Kasumi-1 (cell line): ENCODE measurements around the gene FAM124A.

Experiments used
- DNase-seq, 2 experiments: peaks; one replicate each; lab custom pipeline; 2025; lab: John Stamatoyannopoulos, UW

Gene FAM124A

DNA sequence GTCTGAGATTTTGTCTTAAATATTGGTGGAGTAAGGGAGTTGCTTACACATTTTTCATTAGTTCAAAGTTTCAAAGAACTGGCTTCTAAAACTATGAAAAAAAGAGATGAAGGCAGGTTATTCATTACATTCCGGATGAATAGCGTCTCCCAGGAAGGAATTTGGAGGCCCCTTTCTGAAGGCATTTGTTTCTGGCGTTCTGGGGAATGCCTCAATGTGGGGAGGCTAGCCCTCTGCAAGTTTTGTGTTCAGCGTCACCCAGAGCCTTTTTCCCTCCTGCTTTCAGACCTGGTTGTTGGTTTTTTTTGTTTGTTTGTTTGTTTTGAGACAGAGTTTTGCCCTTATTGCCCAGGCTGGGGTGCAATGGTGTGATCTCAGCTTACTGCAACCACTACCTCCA lies 21.0 kb downstream of the FAM124A start:
- DNase-seq, result no peak

DNA sequence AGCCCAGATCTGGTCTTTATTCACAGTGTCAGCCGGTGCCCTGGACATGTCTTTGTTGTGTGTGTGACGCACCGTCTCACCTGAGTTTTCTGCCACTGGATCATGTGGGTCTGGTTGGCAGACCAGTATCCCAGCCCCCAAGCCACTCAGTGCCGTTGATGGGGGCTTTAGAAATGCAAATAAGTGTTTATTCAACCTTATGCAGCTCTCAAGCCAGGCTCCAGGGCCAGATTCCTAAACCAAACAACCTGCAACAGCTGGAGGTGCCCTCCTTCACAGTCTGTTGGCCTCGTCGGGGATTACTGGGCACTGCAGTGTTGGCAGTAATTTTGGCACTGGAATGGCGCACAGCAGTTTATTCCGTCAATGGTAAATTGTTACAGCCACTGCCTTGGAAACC lies 21.6 kb downstream of the FAM124A start:
- DNase-seq, result no peak

- no peak for DNase-seq
These were observed 22.6 kb downstream of the FAM124A start for GRCh38 chr13:51244637-51245405.

DNA sequence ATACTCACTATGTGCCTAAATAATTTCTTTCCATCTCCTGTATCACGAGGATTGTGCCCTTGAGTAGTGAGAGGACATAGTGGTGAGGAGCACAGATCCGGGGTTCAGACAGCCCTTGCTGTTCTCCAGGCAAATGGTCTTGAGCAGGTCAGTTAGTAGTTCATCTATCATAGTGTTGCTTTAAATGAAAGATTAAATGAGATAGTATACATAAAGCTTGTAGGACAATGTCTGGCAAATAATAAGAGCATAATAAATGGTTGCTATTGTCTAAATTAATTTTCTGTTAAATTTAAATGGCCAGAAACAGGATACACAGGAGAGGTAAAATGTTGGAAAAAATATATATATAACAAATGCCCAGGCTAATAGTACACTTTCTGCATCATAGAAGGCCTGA lies 23.4 kb downstream of the FAM124A start:
- no peak for DNase-seq

GRCh38 chr13:51246025-51246417 lies 23.8 kb downstream of the FAM124A start:
- no peak for DNase-seq

GRCh38 chr13:51246418-51247277 lies 24.4 kb downstream of the FAM124A start:
- no peak for DNase-seq

DNA sequence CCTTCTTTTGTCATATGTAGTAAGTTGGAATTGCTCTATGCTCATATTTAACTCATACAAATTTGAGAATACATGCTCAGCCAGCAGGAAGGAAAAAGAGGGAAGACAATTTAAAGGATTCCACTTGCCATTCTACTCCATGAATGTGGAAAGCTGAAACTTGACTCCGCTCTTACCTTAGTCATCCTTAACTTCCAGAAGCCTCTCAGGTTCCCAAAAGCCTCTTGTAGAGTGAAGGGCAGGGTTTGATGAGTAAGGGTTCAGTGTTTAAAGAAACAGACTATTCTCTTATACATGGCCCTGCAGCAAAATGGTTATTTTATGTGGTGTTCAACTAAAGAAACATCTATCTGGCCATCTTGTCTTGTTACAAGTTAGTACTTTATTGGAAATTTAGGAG lies 27.1 kb downstream of the FAM124A start:
- no peak for DNase-seq

DNA sequence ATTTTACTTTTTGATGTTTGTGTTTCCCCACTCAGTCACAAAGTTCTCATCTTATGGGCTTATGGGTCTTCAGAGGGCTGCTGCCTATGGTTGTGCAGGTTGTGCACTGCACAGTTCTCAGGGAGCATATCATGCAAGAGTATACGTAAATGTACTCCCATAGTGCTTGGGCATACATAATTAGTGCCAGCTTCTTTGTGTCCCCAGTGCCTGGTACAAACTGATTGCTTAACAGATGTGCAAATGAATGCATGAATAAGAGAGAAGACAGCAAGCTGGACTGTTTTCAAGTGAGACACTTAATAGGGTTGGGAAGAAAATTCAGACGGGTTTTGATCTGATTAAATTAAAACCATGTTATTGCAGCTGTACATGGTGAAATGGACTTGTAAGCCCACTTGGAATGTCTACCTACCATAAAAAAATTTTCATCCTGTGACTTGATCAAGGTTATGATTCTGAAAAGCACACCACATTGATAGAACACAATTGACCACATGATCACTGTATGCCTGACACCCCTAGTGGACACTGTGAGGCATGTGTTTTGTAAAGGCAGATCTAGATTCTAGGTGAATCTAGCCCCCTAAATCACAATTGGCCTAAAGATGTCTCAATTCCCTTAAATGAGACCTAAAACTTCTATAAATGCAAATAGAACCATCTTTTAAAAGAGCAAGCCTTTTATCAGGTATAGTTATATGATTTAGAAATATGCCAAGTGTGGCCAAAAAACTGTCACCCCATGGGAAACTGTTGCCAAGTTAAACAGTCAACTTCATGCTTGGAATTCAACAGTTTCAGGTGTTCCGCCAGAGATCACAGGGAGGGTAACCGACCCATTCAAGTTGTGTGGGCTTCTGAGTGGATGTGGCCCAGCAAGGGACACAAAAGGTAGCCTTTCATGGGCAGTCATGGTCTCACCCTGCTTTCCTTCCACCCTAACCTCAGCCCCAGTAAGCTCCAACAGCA lies 27.9 kb downstream of the FAM124A start:
- DNase-seq, result peak in 1 of 2 experiments; percentile 19

GRCh38 chr13:51251480-51251879 lies 29.3 kb downstream of the FAM124A start:
- DNase-seq, result no peak

- DNase-seq, result peak in 1 of 2 experiments; percentile 9
These were observed 30.8 kb downstream of the FAM124A start for GRCh38 chr13:51252954-51253532.

GRCh38 chr13:51255556-51255955 lies 33.4 kb downstream of the FAM124A start:
- no peak for DNase-seq

DNA sequence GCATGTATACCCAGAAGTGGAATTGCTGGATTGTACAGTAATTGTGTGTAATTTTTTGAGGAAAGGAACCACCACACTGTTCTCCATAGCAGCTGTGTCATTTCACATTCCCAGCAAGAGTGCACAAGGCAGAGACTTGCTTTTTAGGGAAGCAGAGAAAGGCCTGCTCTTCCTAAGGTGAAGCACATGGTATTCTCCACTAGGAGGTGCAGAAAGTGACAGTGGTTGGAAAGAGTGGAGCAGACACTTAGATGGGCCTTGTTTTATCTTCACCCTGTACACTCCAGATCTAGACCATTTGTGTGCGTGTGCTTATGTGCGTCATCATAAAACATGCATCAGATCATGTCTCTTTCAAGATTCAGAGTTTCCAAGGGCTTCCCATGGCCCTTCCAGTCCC lies 35.0 kb downstream of the FAM124A start:
- DNase-seq, result peak in 1 of 2 experiments; percentile 8

DNA sequence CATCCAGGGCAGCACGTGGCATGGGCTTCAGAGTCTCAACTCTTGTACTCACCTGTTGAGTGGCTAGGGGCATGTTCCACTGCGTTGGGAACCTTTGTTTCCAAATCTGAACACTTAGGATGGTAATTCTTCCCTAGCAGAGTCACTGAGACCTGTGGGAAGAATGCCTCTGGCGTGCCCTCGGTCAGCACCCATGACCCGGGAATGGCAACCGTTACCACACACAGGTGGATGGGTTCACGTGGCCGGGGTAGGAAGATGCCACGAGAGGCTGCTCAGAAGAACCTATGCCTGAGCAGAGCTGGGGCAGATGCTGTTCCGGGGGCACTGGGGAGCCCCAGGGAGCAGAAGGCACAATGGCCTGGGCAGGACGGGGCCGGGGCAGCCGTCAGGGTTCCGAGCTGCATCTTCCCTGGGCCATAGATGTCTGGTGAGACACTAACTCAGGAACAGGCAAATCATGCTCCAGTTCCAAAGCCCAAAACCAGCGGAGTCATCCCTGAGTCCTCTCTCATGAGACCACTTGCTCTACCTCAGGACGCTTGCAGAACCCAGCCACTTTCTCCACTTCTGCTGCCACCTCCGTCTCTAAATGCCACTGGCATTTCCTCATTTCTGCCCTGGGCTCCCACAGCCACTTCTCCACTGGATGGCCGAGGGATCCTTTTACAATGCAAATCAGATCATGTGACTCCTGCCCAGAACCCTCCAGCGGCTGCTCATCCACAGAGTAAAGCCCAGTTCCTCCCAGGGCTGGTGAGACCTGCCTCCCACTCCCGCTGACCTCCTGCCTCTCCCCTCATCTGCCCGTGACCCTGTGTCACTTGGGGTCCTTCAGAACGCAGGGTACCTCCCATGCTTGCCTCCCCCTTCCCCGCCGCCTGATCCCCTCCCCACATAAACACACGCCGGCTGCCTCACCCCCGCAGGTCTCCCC lies 36.7 kb downstream of the FAM124A start:
- peak; percentile 24 to 30 for DNase-seq

DNA sequence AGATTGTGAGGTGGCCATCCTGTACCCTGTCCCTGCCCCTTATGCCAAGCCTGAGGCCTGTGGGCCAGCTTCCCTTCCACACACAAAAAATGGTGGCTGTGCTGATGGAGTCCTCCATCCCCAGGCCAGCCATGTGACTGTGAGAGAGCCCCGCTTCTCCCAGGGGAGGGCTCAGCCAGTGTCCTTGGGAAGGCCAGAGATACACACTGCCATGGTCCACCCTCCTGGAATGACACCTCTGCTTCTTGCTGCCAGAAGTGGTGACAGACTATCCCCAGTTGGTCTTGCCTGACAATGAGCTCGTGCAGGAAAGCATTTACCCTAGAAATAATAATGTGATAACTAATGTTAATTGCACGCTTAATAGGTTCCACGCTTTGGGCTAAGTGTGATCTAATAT lies 38.0 kb downstream of the FAM124A start:
- no peak for DNase-seq

DNA sequence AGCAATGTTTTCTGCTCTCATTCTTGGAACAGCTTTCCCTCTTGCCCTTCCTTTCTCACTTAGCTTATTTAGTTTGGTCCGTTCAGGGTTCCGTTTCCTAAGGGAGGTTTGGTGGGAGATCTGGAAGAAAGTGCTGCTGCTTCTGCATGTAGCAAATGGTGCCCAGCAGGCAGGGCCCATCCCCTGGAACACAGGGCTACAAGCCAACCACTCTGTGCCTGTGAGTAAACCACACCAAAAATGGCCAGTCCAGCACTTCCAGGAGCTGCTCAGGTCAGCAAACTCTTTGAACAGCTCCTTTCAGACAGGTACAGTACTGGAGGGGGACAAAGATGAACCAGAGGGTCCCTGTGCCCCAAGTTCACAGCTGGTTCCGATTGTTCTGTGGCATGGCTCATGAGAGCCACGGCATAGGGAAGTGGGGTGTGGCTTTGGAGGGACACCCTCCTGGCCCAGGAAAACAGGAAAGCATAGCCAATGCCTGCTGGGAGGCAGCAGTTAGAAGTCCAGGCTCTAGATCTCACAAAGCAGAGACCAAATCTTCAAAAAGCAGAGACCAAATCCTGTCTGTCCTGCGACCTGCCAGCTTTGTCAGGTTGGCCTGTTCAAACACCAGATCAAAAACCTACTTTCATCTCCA lies 39.5 kb downstream of the FAM124A start:
- no peak for DNase-seq

DNA sequence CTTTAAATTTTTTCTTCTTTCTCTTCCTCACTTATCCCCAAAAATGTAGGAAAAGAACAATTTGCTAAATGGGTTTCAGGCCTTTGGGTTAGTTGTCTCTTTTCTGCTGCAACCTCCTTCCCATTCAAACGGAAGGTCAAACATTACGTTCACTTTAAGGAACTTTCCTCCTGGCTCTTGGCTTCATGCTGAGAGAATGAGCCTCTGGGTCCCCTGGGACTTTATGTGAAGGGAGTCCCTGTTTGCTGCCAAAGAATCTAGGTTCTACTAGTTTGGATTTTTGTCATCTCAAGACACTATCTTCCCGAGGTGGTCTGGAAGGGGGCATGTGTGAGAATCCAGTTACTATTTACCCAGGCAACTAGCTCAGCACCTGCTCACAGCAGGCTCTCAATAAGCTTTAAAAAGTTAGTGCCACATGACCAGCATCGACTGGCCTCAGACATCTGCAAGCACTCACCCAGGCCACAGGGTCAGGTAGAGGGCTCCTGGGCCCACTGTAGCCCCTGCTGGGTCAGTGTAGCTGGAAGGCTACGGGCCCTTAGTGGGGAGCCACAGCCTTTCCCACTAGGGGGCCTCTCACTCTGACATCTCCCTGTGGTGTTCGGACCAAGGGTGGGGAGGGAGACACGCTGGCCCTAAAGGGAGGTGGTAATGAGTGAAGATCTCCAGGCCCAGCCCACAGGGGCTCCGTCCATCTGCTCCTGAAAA lies 40.5 kb downstream of the FAM124A start:
- peak in 1 of 2 experiments; percentile 10 for DNase-seq

DNA sequence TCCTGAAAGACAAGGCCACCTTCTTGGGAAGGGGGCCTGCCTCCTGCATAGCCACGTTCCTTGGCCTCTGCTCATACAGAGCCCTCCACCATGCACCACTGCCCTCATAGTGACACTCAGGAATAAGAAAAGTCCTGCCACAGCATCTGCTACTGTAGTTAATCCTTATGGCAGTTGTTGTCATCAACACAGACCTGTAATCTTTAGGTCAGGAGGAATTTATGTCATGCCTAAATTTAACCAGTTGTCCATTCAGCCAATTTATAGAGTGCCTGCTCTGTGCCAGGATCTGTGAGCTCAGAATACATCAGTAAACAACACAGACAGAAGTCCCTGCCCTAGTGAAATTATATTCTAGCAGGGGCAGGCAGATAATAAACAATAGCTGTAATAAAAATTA lies 44.4 kb downstream of the FAM124A start:
- no peak for DNase-seq

DNA sequence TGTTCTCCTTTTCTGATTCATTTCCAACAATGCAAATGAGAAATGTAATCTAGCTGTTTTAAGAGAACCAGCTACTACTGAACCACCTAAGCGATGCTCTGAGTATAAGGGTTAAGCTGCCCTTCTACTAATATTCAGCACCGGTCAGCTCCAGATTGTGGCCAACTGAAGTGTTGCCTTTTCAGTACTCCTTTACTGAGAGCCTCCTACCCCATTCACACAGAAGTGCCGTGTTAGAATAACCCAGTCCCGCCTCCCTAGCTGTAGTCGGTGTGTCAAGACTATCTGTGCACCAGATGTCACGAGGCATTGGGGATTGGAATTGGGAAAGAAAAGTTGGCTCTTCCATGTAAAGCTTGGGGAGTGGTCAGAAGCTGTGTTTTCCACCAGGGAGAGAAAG lies 45.4 kb downstream of the FAM124A start:
- DNase-seq, result peak in 1 of 2 experiments; percentile 4

- DNase-seq, result no peak
These were observed 46.8 kb downstream of the FAM124A start for GRCh38 chr13:51269039-51269438.
